Endothelial cell of umbilical vein (primary cell): ENCODE data around the gene ZNF92. TPM values are rescaled to one million over a fixed set of nuclear protein-coding genes. Genes with fewer than 3 reads are reported as not detected.
A peak's percentile ranks its signal among the peaks of the same experiment; 100 is the strongest.

Source experiments
- BruUV-seq: library from RNA; stranded (reverse); fragments of 400-500 nt; replicated peaks from 2 replicates; lab custom pipeline; 2021; lab: Mats Ljungman, UMichigan
- CTCF ChIA-PET: fragments of 300-600, 350-600 bp; sonication (Branson Sonifier 250); formaldehyde crosslinking; loops from one replicate; lab custom pipeline; 2021; ENCODE audit warnings: antibody characterized with exemption, inconsistent platforms; lab: Charles Lee
- POLR2A ChIA-PET: fragments of 300-600, 350-600 bp; sonication (Branson Sonifier 250); formaldehyde crosslinking; loops from one replicate; lab custom pipeline; 2021; ENCODE audit warnings: antibody characterized with exemption, inconsistent platforms; lab: Charles Lee
- DNase-seq: peaks from one replicate; pipeline ENCODE4 v3.0.0-alpha.2; 2011; ENCODE audit warnings: low read depth, low spot score
- FAIRE-seq: peaks from 2 replicates; lab custom pipeline; 2011; peaks lifted over from hg19 to GRCh38; lab: Jason Lieb, UNC
- H2AFZ ChIP-seq: 2 replicates; pipeline ENCODE4 v1.6.0; 2012; ENCODE audit warnings: low read depth, low read length, control low read depth, inconsistent platforms
- H3K27ac ChIP-seq: 2 replicates; pipeline ENCODE4 v1.5.1; 2011; ENCODE audit warnings: low read depth, mild to moderate bottlenecking, control low read depth, low read length, moderate library complexity; ENCODE audit not compliant: insufficient read depth
- H3K27me3 ChIP-seq, 2 experiments: 2 replicates each; pipeline versions ENCODE4 v1.6.0 to v1.6.1; 2011; ENCODE audit warnings: low read length in 2 of 2, mixed read lengths in 1 of 2; ENCODE audit not compliant: control insufficient read depth in 2 of 2, insufficient read depth in 2 of 2
- H3K36me3 ChIP-seq, 2 experiments: 2 replicates in 1 of 2; 3 replicates in 1 of 2; pipeline ENCODE4 v1.5.1; 2011; ENCODE audit warnings: low read length in 2 of 2, mild to moderate bottlenecking in 1 of 2, moderate library complexity in 1 of 2; ENCODE audit not compliant: control insufficient read depth in 2 of 2, insufficient read depth in 2 of 2; ENCODE audit errors: extremely low read depth in 1 of 2
- H3K4me1 ChIP-seq: 3 replicates; pipeline ENCODE4 v1.5.1; 2011; ENCODE audit warnings: mild to moderate bottlenecking, low read length; ENCODE audit not compliant: control insufficient read depth, insufficient read depth; ENCODE audit errors: extremely low read depth
- H3K4me2 ChIP-seq: 2 replicates; pipeline ENCODE4 v1.6.1; 2011; ENCODE audit warnings: low read length, control low read depth, mixed read lengths; ENCODE audit not compliant: insufficient read depth
- H3K4me3 ChIP-seq, 3 experiments: fragments of 200-600 bp in 1 of 3; sonication (generic), shearing (Covaris generic) in 1 of 3; replicated peaks in 1 of 3; 2 replicates each; pipeline ENCODE4 v1.5.1; 2011 to 2016; ENCODE audit warnings: control low read depth in 3 of 3, low read length in 3 of 3, mild to moderate bottlenecking in 2 of 3, inconsistent platforms in 1 of 3, low read depth in 1 of 3, moderate library complexity in 1 of 3; ENCODE audit not compliant: insufficient read depth in 1 of 3
- H3K79me2 ChIP-seq: 2 replicates; pipeline ENCODE4 v1.6.0; 2012; ENCODE audit warnings: low read length, inconsistent platforms; ENCODE audit not compliant: control insufficient read depth, insufficient read depth
- H3K9ac ChIP-seq: replicated peaks from 2 replicates; pipeline ENCODE3; 2011; ENCODE audit warnings: low read length, control low read depth; ENCODE audit not compliant: insufficient read depth; ENCODE audit errors: extremely low read depth
- H3K9me1 ChIP-seq: replicated peaks from 3 replicates; pipeline ENCODE4 v1.6.0; 2011; ENCODE audit warnings: mild to moderate bottlenecking, low read length; ENCODE audit not compliant: control insufficient read depth, insufficient read depth; ENCODE audit errors: extremely low read depth
- H3K9me3 ChIP-seq: replicated peaks from 2 replicates; pipeline ENCODE4 v1.5.1; 2012; ENCODE audit warnings: low read length, inconsistent platforms; ENCODE audit not compliant: control insufficient read depth, insufficient read depth
- H4K20me1 ChIP-seq: replicated peaks from 2 replicates; pipeline ENCODE3; 2011; ENCODE audit warnings: mild to moderate bottlenecking, low read length; ENCODE audit not compliant: control insufficient read depth, insufficient read depth; ENCODE audit errors: extremely low read depth
- EZH2 ChIP-seq: IDR thresholded peaks from 2 replicates; pipeline ENCODE4 v1.6.1; 2012; ENCODE audit warnings: borderline replicate concordance, low read depth, mild to moderate bottlenecking, moderate library complexity, low read length, inconsistent platforms; ENCODE audit not compliant: severe bottlenecking
- FOS ChIP-seq: IDR thresholded peaks from 2 replicates; pipeline ENCODE4 v1.6.1; 2011; ENCODE audit warnings: mild to moderate bottlenecking, low read length, moderate library complexity, borderline replicate concordance; ENCODE audit not compliant: insufficient read depth
- GATA2 ChIP-seq: IDR thresholded peaks from 2 replicates; pipeline ENCODE4 v1.7.0; 2011; ENCODE audit warnings: low read depth, mild to moderate bottlenecking, moderate library complexity, mixed read lengths, low read length; ENCODE audit not compliant: insufficient read length, insufficient read depth
- JUN ChIP-seq: IDR thresholded peaks from 2 replicates; pipeline ENCODE4 v1.6.1; 2011; ENCODE audit warnings: borderline replicate concordance, low read depth; ENCODE audit not compliant: insufficient read length, insufficient read depth
- MYC ChIP-seq: IDR thresholded peaks from one replicate; pipeline ENCODE4 v1.6.1; 2011; ENCODE audit warnings: mild to moderate bottlenecking, low read depth, low read length
- POLR2A ChIP-seq: IDR thresholded peaks from 2 replicates; pipeline ENCODE4 v1.6.1; 2012; ENCODE audit warnings: low read depth, mild to moderate bottlenecking, control low read depth, low read length
- POLR2AphosphoS5 ChIP-seq: IDR thresholded peaks from 2 replicates; pipeline ENCODE4 v1.6.1; 2012; ENCODE audit warnings: low read depth, mild to moderate bottlenecking, control low read depth, low read length, moderate library complexity; ENCODE audit not compliant: insufficient read depth
- dilution Hi-C: fragments of 300-500 bp; cut with MboI; formaldehyde crosslinking; loops from one replicate; pipeline ENCODE4 v1.15.0; 2019; ENCODE audit warnings: low sequenced_read_pairs; ENCODE audit not compliant: extremely low pct_ligation_motif_present
- intact Hi-C: fragments of 100-400 bp; cut with micrococcal nuclease; formaldehyde crosslinking; loops from one replicate; pipeline ENCODE4 v1.10.0; 2022
- polyA plus RNA-seq, 4 experiments: library from polyadenylated mRNA; depleted of rRNA in 3 of 4; stranded (reverse) in 3 of 4; unstranded in 1 of 4; fragments of >200 nt; gene quantifications; 2 replicates each; pipeline versions ENCODE4 v1.2.1 to v1.2.3, GENCODE V29; 2011 to 2012; ENCODE audit warnings: missing spikeins in 1 of 4
- total RNA-seq: library from RNA; stranded (reverse); gene quantifications from 2 replicates; pipeline ENCODE4 v1.2.3, GENCODE V29; 2021
- TF ChIP-seq, protein P1 (sequence below): IDR thresholded peaks from 2 replicates; pipeline ENCODE4 v1.6.1; 2011; ENCODE audit not compliant: insufficient read depth, insufficient read length
- TF ChIP-seq, protein P2 (sequence below), 2 donors: IDR thresholded peaks; 1 replicate in 1 of 2; 2 replicates in 1 of 2; pipeline ENCODE4 v1.5.1; 2011; ENCODE audit warnings: low read length in 2 of 2, mild to moderate bottlenecking in 2 of 2, moderate library complexity in 2 of 2, control low read depth in 1 of 2, inconsistent platforms in 1 of 2, low read depth in 1 of 2; ENCODE audit not compliant: insufficient read depth in 1 of 2; ENCODE audit errors: extremely low read depth in 1 of 2

The ZNF92 gene
- total and polyA plus RNA-seq, 2 donors (not counting 3 experiments of a cell fraction or from before 2014, with no cell fraction given) = 0.90 to 8.9 TPM

DNA sequence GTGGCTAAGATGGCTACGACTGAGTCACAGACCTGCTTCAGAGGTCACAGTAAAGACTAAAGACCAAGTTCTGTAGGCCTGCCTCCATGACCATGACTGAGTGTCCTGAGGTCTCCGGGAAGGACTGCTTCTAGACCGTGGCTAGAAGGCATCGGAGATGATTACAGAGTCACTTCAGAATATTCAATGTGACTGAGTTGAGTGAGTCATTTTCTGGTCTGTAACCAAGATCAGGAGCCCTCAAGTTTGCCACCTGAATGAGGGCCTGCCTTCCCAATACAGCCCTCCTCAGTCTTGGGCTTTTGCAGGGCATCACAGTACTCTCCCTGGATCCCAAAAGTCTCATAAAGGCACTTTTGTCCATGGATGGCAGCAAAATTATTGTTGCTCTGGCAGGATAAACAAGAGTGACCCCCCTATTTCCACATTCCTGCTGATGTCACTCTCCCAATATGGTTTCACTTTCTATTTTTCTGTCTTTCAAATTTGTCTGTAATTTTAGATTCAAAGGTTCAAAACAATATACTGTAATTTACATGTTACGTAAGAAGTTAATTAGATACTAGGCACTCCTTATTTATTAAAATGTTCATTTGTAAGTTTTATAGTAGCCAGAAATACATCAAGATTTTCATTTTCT, 47.7 kb upstream of the ZNF92 start:
- FAIRE-seq (no peak), DNase-seq (peak; percentile 17)
- Histone ChIP-seq H3K27me3 (no peaks in the 10 kb centered on the region), H3K9me3 (no peaks in the 10 kb centered on the region), H3K36me3 (no peaks in the 10 kb centered on the region), H3K4me3 (no peak overlapping the region), H3K9ac (no peak overlapping the region), H3K9me1 (no peaks in the 10 kb centered on the region), H2AFZ (peak overlapping the region; percentile 48), H4K20me1 (no peaks in the 10 kb centered on the region), H3K4me1 (no peaks in the 10 kb centered on the region), H3K27ac (no peak overlapping the region), H3K79me2 (no peaks in the 10 kb centered on the region), H3K4me2 (no peak overlapping the region)
- dilution Hi-C loops = no loop called here
- POLR2A ChIA-PET = no interaction called here
- CTCF ChIA-PET = no interaction called here
- no peak for TF ChIP-seq GATA2
- no peak for TF ChIP-seq FOS
- TF ChIP-seq, protein P1, sequence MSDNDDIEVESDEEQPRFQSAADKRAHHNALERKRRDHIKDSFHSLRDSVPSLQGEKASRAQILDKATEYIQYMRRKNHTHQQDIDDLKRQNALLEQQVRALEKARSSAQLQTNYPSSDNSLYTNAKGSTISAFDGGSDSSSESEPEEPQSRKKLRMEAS = no peak
- no peak for TF ChIP-seq JUN
- no peak for TF ChIP-seq MYC
- intact Hi-C loops = no loop called here
- no TSS peak for BruUV-seq

DNA sequence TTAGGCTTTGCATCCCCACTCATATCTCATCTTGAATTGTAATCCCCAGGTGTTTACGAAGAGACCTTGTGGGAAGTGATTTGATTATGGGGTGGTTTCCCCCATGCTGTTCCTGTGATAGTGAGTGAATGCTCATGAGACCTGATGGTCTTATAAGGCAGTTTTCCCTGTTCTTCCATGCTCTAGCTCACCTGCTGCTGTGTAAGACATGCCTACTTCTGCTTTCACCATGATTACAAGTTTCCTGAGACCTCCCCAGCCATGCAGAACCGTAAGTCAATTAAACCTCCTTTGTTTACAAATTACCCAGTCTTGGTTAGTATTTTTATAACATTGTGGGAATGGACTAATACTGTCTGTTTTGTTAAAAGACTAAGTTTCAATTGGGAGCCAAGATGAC, 35.3 kb upstream of the ZNF92 start:
- H3K9ac ChIP-seq = no peak overlapping the region
- H3K27me3 ChIP-seq = no peaks in the 10 kb centered on the region
- no peaks in the 10 kb centered on the region for H3K79me2 ChIP-seq
- H3K36me3 ChIP-seq = no peaks in the 10 kb centered on the region
- no peak overlapping the region for H3K4me2 ChIP-seq
- TF ChIP-seq EZH2 (no peak), GATA2 (no peak), POLR2A (no peak), FOS (no peak), POLR2AphosphoS5 (no peak), MYC (no peak), JUN (no peak)
- TF ChIP-seq, protein P2, sequence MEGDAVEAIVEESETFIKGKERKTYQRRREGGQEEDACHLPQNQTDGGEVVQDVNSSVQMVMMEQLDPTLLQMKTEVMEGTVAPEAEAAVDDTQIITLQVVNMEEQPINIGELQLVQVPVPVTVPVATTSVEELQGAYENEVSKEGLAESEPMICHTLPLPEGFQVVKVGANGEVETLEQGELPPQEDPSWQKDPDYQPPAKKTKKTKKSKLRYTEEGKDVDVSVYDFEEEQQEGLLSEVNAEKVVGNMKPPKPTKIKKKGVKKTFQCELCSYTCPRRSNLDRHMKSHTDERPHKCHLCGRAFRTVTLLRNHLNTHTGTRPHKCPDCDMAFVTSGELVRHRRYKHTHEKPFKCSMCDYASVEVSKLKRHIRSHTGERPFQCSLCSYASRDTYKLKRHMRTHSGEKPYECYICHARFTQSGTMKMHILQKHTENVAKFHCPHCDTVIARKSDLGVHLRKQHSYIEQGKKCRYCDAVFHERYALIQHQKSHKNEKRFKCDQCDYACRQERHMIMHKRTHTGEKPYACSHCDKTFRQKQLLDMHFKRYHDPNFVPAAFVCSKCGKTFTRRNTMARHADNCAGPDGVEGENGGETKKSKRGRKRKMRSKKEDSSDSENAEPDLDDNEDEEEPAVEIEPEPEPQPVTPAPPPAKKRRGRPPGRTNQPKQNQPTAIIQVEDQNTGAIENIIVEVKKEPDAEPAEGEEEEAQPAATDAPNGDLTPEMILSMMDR (IDR thresholded peaks at IDR 0.05; ENCODE audit: extremely low read depth in 1 of 2, insufficient read depth in 1 of 2, low read depth in 1 of 2, low read length in 2 of 2) = no peak
- TF ChIP-seq, protein P1 = no peak
- no peaks in the 10 kb centered on the region for H4K20me1 ChIP-seq
- POLR2A ChIA-PET = no interaction called here
- H3K4me1 ChIP-seq = no peaks in the 10 kb centered on the region
- dilution Hi-C loops = no loop called here
- H3K27ac ChIP-seq = no peak overlapping the region
- FAIRE-seq (no peak), DNase-seq (no peak)
- no TSS peak for BruUV-seq
- intact Hi-C loops = no loop called here
- H3K4me3 ChIP-seq = no peak overlapping the region
- H3K9me3 ChIP-seq = no peaks in the 10 kb centered on the region
- CTCF ChIA-PET = no interaction called here
- H2AFZ ChIP-seq = no peak overlapping the region
- no peaks in the 10 kb centered on the region for H3K9me1 ChIP-seq
